ENCODE results near the gene PPIE.

GRCh38 chr1:39732730-39733129 is 6.0 kb upstream of the PPIE start:
- TF ChIP-seq CTCF (IDR thresholded peaks at IDR 0.05) (no peak), POLR2A (IDR thresholded peaks at IDR 0.05) (no peak)

All from transverse colon (tissue), 3 donors.